ENCODE measurements around the gene SPAG16.

Gene SPAG16

DNA sequence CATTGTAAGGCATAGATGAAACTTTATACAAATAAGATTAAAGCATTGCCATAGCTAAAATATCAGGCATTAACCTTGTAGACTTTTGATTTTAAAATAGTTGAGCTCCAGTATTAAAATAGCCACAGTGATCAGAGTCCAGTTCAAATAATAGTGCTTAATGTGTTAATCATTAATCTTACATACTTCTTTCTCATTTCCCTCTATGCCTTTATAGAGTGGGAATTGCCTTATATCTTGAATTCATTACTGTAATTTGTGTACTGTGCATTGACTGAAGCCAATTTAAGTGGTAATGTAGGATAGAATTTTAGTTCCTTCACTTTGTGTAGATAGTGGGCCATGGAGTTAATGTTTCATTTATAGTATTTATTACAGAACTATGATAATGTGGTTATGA lies 577.4 kb downstream of the SPAG16 start:
- H3K36me3 ChIP-seq (ENCODE audit: insufficient read depth, low read length) = no peaks in the 10 kb centered on the region
- no peaks in the 10 kb centered on the region for H3K9me3 ChIP-seq (ENCODE audit: insufficient read depth, low read depth, low read length)
- H4K20me1 ChIP-seq (ENCODE audit: insufficient read depth, low read length, poor library complexity, severe bottlenecking) = no peaks in the 10 kb centered on the region
- H3K79me2 ChIP-seq (ENCODE audit: insufficient read depth, low read length) = no peaks in the 10 kb centered on the region
- no peak overlapping the region for H2AFZ ChIP-seq (ENCODE audit: low read length)
- H3K4me1 ChIP-seq (ENCODE audit: insufficient read depth, low read length, poor library complexity, severe bottlenecking) = no peaks in the 10 kb centered on the region
- H3K27me3 ChIP-seq (ENCODE audit: insufficient read depth, low read length, poor library complexity, severe bottlenecking) = no peaks in the 10 kb centered on the region
- H3F3A ChIP-seq (ENCODE audit: low read depth) = no peaks in the 10 kb centered on the region
- H3K4me2 ChIP-seq (ENCODE audit: low read depth, low read length, poor library complexity, severe bottlenecking) = no peak overlapping the region
- no peak overlapping the region for H3K9ac ChIP-seq (ENCODE audit: low read depth, low read length, poor library complexity, severe bottlenecking)
- TF ChIP-seq EZH2phosphoT487 (IDR thresholded peaks at IDR 0.05; ENCODE audit: borderline replicate concordance) (no peak), CTCF (conservative IDR thresholded peaks at IDR 0.05; ENCODE audit: low read length) (no peak)
- H3K4me3 ChIP-seq (ENCODE audit: low read length, poor library complexity, severe bottlenecking) = no peak overlapping the region
- no peaks in the 10 kb centered on the region for H3K9me2 ChIP-seq (replicated peaks; ENCODE audit: low read depth, low read length)

- Histone ChIP-seq H2AFZ (ENCODE audit: low read length) (no peak overlapping the region), H3K4me2 (ENCODE audit: low read depth, low read length, poor library complexity, severe bottlenecking) (no peak overlapping the region), H3K9me2 (replicated peaks; ENCODE audit: low read depth, low read length) (no peaks in the 10 kb centered on the region), H3K79me2 (ENCODE audit: insufficient read depth, low read length) (no peaks in the 10 kb centered on the region), H3K9me3 (ENCODE audit: insufficient read depth, low read depth, low read length) (no peaks in the 10 kb centered on the region), H3K4me3 (ENCODE audit: low read length, poor library complexity, severe bottlenecking) (no peak overlapping the region), H4K20me1 (ENCODE audit: insufficient read depth, low read length, poor library complexity, severe bottlenecking) (no peaks in the 10 kb centered on the region), H3K9ac (ENCODE audit: low read depth, low read length, poor library complexity, severe bottlenecking) (no peak overlapping the region), H3K36me3 (ENCODE audit: insufficient read depth, low read length) (no peaks in the 10 kb centered on the region), H3K4me1 (ENCODE audit: insufficient read depth, low read length, poor library complexity, severe bottlenecking) (no peaks in the 10 kb centered on the region), H3K27me3 (ENCODE audit: insufficient read depth, low read length, poor library complexity, severe bottlenecking) (no peaks in the 10 kb centered on the region), H3F3A (ENCODE audit: low read depth) (no peaks in the 10 kb centered on the region)
- no peak for TF ChIP-seq EZH2phosphoT487 (IDR thresholded peaks at IDR 0.05; ENCODE audit: borderline replicate concordance)
Measured at GRCh38 chr2:213862407-213863076, 578.3 kb downstream of the SPAG16 start.

GRCh38 chr2:213863541-213863940 lies 579.3 kb downstream of the SPAG16 start:
- H3K9me2 ChIP-seq (replicated peaks; ENCODE audit: low read depth, low read length) = no peaks in the 10 kb centered on the region
- H3K27me3 ChIP-seq (ENCODE audit: insufficient read depth, low read length, poor library complexity, severe bottlenecking) = no peaks in the 10 kb centered on the region
- H3K79me2 ChIP-seq (ENCODE audit: insufficient read depth, low read length) = no peaks in the 10 kb centered on the region
- no peaks in the 10 kb centered on the region for H4K20me1 ChIP-seq (ENCODE audit: insufficient read depth, low read length, poor library complexity, severe bottlenecking)
- H3K4me3 ChIP-seq (ENCODE audit: low read length, poor library complexity, severe bottlenecking) = no peak overlapping the region
- no peaks in the 10 kb centered on the region for H3K4me1 ChIP-seq (ENCODE audit: insufficient read depth, low read length, poor library complexity, severe bottlenecking)
- no peak overlapping the region for H3K4me2 ChIP-seq (ENCODE audit: low read depth, low read length, poor library complexity, severe bottlenecking)
- TF ChIP-seq EZH2phosphoT487 (IDR thresholded peaks at IDR 0.05; ENCODE audit: borderline replicate concordance) = no peak
- no peak for TF ChIP-seq CTCF (conservative IDR thresholded peaks at IDR 0.05; ENCODE audit: low read length)
- no peaks in the 10 kb centered on the region for H3K36me3 ChIP-seq (ENCODE audit: insufficient read depth, low read length)
- H2AFZ ChIP-seq (ENCODE audit: low read length) = no peak overlapping the region
- no peak overlapping the region for H3K9ac ChIP-seq (ENCODE audit: low read depth, low read length, poor library complexity, severe bottlenecking)
- H3F3A ChIP-seq (ENCODE audit: low read depth) = no peaks in the 10 kb centered on the region
- no peaks in the 10 kb centered on the region for H3K9me3 ChIP-seq (ENCODE audit: insufficient read depth, low read depth, low read length)

- TF ChIP-seq CTCF (conservative IDR thresholded peaks at IDR 0.05; ENCODE audit: low read length) (no peak), EZH2phosphoT487 (IDR thresholded peaks at IDR 0.05; ENCODE audit: borderline replicate concordance) (no peak)
- Histone ChIP-seq H3K4me1 (ENCODE audit: insufficient read depth, low read length, poor library complexity, severe bottlenecking) (no peaks in the 10 kb centered on the region), H3K36me3 (ENCODE audit: insufficient read depth, low read length) (no peaks in the 10 kb centered on the region), H3K4me2 (ENCODE audit: low read depth, low read length, poor library complexity, severe bottlenecking) (no peak overlapping the region), H2AFZ (ENCODE audit: low read length) (no peak overlapping the region), H3K79me2 (ENCODE audit: insufficient read depth, low read length) (no peaks in the 10 kb centered on the region), H3K27me3 (ENCODE audit: insufficient read depth, low read length, poor library complexity, severe bottlenecking) (no peaks in the 10 kb centered on the region), H3F3A (ENCODE audit: low read depth) (no peaks in the 10 kb centered on the region), H3K4me3 (ENCODE audit: low read length, poor library complexity, severe bottlenecking) (no peak overlapping the region), H3K9ac (ENCODE audit: low read depth, low read length, poor library complexity, severe bottlenecking) (no peak overlapping the region), H4K20me1 (ENCODE audit: insufficient read depth, low read length, poor library complexity, severe bottlenecking) (no peaks in the 10 kb centered on the region), H3K9me2 (replicated peaks; ENCODE audit: low read depth, low read length) (no peaks in the 10 kb centered on the region), H3K9me3 (ENCODE audit: insufficient read depth, low read depth, low read length) (no peaks in the 10 kb centered on the region)
Measured at GRCh38 chr2:213868526-213868925, 584.3 kb downstream of the SPAG16 start.
